OCI-LY3 (cell line): ENCODE data around the gene NUDT15.

Experiments used
- CTCF ChIP-seq: fragments of 200-600, 300-600 bp; sonication (generic); IDR thresholded peaks from 2 replicates; pipeline ENCODE4 v1.5.1; 2014; ENCODE audit warnings: antibody characterized with exemption, low read length, low read depth
- EZH2phosphoT487 ChIP-seq: fragments of 200-600 bp; shearing (Covaris generic); IDR thresholded peaks from 2 replicates; pipeline ENCODE4 v1.6.1; 2018; ENCODE audit warnings: antibody characterized with exemption, mixed run types, low read depth

- no peak for TF ChIP-seq CTCF
- no peak for TF ChIP-seq EZH2phosphoT487
These were observed 31.1 kb upstream of the NUDT15 start for GRCh38 chr13:48006396-48006795.
